Right atrium auricular region (tissue), 2 donors: ENCODE measurements around the gene ZNF407. TPM values are rescaled to one million over a fixed set of nuclear protein-coding genes. Genes with fewer than 3 reads are reported as not detected.

ENCODE experiments used
- DNase-seq: peaks from one replicate; pipeline ENCODE4 v3.0.0-alpha.2; 2019; ENCODE audit warnings: low spot score
- H3K27ac ChIP-seq, 2 donors: fragments of 200-600 bp; sonication (generic); 1 replicate in 1 of 2; 2 replicates in 1 of 2; pipeline ENCODE4 v1.5.1; 2016 to 2019
- H3K27me3 ChIP-seq, 2 donors: fragments of 200-600 bp; sonication (generic); one replicate each; pipeline versions ENCODE4 v1.5.1 to v1.6.0; 2017 to 2019
- H3K36me3 ChIP-seq: fragments of 200-600 bp; sonication (generic); one replicate; pipeline ENCODE4 v1.5.1; 2016
- H3K4me1 ChIP-seq, 2 donors: fragments of 200-600 bp; sonication (generic); one replicate each; pipeline versions ENCODE4 v1.5.1 to v1.6.0; 2017 to 2019
- H3K4me3 ChIP-seq, 2 donors: fragments of 200-600 bp; sonication (generic); 1 replicate in 1 of 2; 2 replicates in 1 of 2; pipeline ENCODE4 v1.5.1; 2017 to 2019; ENCODE audit warnings: mild to moderate bottlenecking in 1 of 2, moderate library complexity in 1 of 2
- H3K9me3 ChIP-seq, 2 donors: fragments of 200-600 bp; sonication (generic); one replicate each; pipeline ENCODE4 v1.5.1; 2019
- CTCF ChIP-seq, 2 donors: fragments of 200-600 bp; sonication (generic); IDR thresholded peaks; one replicate each; pipeline ENCODE4 v1.5.1; 2019; ENCODE audit warnings: antibody characterized with exemption in 2 of 2
- total RNA-seq, 2 donors: library from RNA; depleted of rRNA; stranded (reverse); fragments of >200 nt; gene quantifications; one replicate each; pipeline ENCODE4 v1.1.0, GENCODE V29; 2016

ZNF407 gene
- total RNA-seq, 2 donors from 2014 or later = 7.8 to 8.7 TPM

DNA sequence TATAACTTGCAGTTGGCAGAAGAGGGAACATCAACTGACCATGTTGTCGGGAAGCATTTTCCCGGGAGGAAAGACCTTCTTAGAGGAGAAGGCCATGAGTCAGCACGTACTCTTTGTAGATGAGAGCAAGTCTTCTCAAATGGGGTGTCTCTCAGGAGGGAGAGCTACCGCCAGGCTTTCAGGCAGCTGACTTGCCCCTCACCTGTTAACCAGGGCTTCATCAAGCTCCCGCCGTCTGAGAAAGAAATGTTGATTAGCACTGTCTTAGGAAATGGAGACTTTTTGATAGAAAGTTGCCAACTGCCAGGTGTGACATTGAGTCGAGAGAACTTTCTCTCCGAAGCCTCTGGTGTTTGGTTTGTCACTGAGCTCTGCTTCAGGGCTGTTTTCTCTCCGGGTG is 196.1 kb downstream of the ZNF407 start:
- Histone ChIP-seq H3K36me3 (no peaks in the 10 kb centered on the region), H3K27me3 (no peaks in the 10 kb centered on the region), H3K4me1 (peaks cover 0 to 17% of the 10 kb centered on the region in 2 donors), H3K27ac (no peak overlapping the region), H3K9me3 (no peaks in the 10 kb centered on the region), H3K4me3 (no peak overlapping the region)
- DNase-seq = no peak
- no peak for TF ChIP-seq CTCF (IDR thresholded peaks at IDR 0.05)

DNA sequence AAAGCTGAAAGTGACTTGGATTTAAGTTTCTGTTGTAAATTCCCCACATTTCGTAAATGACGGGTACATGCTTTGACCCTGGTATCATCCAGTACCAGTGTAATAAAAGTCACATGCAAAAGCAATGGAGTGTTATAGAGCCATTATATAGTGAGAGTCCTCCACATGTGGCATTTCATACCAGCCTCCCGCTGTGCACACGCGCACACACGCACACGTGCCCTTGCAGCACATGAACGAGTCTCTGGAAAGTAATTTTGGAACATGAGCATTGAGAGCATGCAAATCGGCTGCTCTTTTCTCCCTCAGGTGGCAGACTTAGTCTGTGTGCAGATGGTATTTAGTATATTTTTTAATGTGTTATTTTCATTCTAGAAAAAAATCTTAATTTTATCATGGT is 198.1 kb downstream of the ZNF407 start:
- Histone ChIP-seq H3K9me3 (no peaks in the 10 kb centered on the region), H3K36me3 (no peaks in the 10 kb centered on the region), H3K27me3 (no peaks in the 10 kb centered on the region), H3K4me1 (peaks cover 0 to 17% of the 10 kb centered on the region in 2 donors), H3K27ac (no peak overlapping the region), H3K4me3 (no peak overlapping the region)
- no peak for DNase-seq
- peak in 1 of 2 donors; percentile 20 for TF ChIP-seq CTCF (IDR thresholded peaks at IDR 0.05)

DNA sequence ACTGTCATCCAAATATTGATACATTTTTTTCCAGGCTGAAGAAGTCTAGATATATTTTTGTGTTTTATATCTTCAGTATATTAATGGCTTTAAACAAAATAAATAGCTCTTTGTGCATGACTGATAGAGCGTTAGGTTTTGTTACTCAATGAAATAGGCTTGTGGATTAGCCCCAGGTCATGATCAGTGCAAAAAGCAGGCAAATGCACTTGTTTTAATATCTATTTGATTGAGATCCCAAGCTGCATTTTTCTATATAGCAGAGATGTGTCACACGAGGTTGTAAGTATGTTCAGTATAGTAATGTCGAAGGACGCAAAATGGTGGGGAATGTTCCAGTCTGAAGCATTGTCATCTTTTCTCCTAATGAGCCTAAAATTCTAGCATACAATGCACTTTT is 198.5 kb downstream of the ZNF407 start:
- Histone ChIP-seq H3K27me3 (no peaks in the 10 kb centered on the region), H3K9me3 (no peaks in the 10 kb centered on the region), H3K4me3 (no peak overlapping the region), H3K36me3 (no peaks in the 10 kb centered on the region), H3K27ac (peak overlapping the region in 1 of 2 donors; percentile 79), H3K4me1 (peaks cover 0 to 17% of the 10 kb centered on the region in 2 donors)
- TF ChIP-seq CTCF (IDR thresholded peaks at IDR 0.05) = no peak
- no peak for DNase-seq

DNA sequence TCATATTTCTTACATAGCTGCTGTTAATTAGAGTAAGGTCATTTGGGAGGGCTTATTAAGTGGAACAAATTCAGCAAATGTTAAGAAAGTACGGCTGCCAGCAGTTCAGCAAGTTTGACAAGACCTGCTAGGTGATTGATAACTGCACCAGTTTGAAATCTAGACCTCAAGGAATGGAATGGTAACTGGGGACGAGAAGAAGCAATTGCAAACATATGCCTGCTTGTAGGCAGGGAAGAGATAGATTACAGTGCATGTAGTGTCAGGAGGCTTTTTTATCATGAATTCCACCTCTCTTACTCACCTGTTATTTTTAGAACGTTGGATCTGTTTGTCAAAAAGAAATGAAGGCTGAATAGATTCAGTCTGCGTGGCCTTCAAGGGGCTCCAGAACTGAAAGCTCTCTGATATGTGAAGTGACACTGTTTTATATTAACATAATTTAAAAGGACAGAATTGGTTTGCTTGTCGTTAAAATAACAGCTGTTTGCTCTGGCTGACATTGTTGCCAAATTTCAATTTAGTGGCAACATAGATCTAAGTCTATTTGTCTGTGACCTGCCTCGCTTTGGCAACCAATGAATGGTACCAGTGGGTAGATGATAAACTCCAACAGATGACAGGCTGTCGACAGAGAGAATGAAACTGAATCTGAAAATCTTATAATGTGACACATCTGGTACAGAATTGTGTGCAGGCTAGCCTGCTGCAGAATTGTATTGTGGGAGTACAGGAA is 199.3 kb downstream of the ZNF407 start:
- H3K9me3 ChIP-seq = no peaks in the 10 kb centered on the region
- H3K27ac ChIP-seq = peak overlapping the region; percentile 33 to 79
- no peak for TF ChIP-seq CTCF (IDR thresholded peaks at IDR 0.05)
- H3K4me3 ChIP-seq = no peak overlapping the region
- peaks cover 0 to 17% of the 10 kb centered on the region in 2 donors for H3K4me1 ChIP-seq
- no peaks in the 10 kb centered on the region for H3K27me3 ChIP-seq
- no peaks in the 10 kb centered on the region for H3K36me3 ChIP-seq
- DNase-seq = no peak

- H3K27me3 ChIP-seq = no peaks in the 10 kb centered on the region
- TF ChIP-seq CTCF (IDR thresholded peaks at IDR 0.05) = no peak
- peaks cover 0 to 17% of the 10 kb centered on the region in 2 donors for H3K4me1 ChIP-seq
- no peak for DNase-seq
- no peaks in the 10 kb centered on the region for H3K9me3 ChIP-seq
- H3K4me3 ChIP-seq = no peak overlapping the region
- H3K36me3 ChIP-seq = no peaks in the 10 kb centered on the region
- peak overlapping the region; percentile 33 to 79 for H3K27ac ChIP-seq
Measured at GRCh38 chr18:74797577-74798151, 200.0 kb downstream of the ZNF407 start.
